Measurements from ENCODE around the gene KLK12.

DNA sequence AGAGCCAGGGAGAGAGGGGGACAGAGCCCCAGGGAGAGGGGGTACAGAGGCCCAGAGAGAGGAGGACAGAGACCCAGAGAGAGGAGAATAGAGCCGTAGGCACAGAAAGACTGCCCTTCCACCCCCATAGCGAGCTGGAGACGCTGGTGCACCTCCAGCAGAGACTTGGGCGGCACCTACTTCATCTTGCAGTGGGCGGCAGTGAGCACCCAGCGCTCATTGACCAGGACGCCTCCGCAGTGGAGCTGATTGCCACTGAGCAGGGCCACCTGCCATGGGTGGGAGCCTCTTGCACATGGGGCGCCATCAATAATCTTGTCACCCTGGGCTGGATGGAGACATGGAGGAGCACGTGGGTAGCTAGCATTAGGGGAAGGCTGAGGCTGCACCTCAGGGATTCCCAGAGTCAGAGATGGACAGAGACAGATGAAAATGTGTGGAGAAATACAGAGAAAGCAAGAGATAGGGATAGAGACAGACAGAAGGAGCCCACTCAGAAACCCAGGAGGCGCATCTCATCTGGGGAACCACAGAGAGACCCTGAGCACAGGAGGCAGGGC, 53.1 kb downstream of the KLK12 start:
- TF ChIP-seq, protein P1, sequence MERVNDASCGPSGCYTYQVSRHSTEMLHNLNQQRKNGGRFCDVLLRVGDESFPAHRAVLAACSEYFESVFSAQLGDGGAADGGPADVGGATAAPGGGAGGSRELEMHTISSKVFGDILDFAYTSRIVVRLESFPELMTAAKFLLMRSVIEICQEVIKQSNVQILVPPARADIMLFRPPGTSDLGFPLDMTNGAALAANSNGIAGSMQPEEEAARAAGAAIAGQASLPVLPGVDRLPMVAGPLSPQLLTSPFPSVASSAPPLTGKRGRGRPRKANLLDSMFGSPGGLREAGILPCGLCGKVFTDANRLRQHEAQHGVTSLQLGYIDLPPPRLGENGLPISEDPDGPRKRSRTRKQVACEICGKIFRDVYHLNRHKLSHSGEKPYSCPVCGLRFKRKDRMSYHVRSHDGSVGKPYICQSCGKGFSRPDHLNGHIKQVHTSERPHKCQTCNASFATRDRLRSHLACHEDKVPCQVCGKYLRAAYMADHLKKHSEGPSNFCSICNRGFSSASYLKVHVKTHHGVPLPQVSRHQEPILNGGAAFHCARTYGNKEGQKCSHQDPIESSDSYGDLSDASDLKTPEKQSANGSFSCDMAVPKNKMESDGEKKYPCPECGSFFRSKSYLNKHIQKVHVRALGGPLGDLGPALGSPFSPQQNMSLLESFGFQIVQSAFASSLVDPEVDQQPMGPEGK (CRISPR knock-in tag; IDR thresholded peaks at IDR 0.05; ENCODE audit: borderline replicate concordance): no peak
- TF ChIP-seq ZFP3 (CRISPR knock-in tag; IDR thresholded peaks at IDR 0.05) (no peak), ARNTL (CRISPR knock-in tag; IDR thresholded peaks at IDR 0.05; ENCODE audit: borderline replicate concordance, low read depth) (no peak), TCF4 (CRISPR knock-in tag; IDR thresholded peaks at IDR 0.05; ENCODE audit: borderline replicate concordance) (no peak), ZFP30 (CRISPR knock-in tag; IDR thresholded peaks at IDR 0.05) (no peak), GLIS3 (CRISPR knock-in tag; IDR thresholded peaks at IDR 0.05) (no peak), CSDC2 (CRISPR knock-in tag; IDR thresholded peaks at IDR 0.05) (no peak), RARB (CRISPR knock-in tag; IDR thresholded peaks at IDR 0.05) (no peak), SNAI2 (CRISPR knock-in tag; IDR thresholded peaks at IDR 0.05) (no peak), ISL1 (CRISPR knock-in tag; IDR thresholded peaks at IDR 0.05) (no peak)
- TF ChIP-seq, protein P2, sequence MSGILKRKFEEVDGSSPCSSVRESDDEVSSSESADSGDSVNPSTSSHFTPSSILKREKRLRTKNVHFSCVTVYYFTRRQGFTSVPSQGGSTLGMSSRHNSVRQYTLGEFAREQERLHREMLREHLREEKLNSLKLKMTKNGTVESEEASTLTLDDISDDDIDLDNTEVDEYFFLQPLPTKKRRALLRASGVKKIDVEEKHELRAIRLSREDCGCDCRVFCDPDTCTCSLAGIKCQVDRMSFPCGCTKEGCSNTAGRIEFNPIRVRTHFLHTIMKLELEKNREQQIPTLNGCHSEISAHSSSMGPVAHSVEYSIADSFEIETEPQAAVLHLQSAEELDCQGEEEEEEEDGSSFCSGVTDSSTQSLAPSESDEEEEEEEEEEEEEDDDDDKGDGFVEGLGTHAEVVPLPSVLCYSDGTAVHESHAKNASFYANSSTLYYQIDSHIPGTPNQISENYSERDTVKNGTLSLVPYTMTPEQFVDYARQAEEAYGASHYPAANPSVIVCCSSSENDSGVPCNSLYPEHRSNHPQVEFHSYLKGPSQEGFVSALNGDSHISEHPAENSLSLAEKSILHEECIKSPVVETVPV (CRISPR knock-in tag; IDR thresholded peaks at IDR 0.05): no peak
- TF ChIP-seq, protein P3, sequence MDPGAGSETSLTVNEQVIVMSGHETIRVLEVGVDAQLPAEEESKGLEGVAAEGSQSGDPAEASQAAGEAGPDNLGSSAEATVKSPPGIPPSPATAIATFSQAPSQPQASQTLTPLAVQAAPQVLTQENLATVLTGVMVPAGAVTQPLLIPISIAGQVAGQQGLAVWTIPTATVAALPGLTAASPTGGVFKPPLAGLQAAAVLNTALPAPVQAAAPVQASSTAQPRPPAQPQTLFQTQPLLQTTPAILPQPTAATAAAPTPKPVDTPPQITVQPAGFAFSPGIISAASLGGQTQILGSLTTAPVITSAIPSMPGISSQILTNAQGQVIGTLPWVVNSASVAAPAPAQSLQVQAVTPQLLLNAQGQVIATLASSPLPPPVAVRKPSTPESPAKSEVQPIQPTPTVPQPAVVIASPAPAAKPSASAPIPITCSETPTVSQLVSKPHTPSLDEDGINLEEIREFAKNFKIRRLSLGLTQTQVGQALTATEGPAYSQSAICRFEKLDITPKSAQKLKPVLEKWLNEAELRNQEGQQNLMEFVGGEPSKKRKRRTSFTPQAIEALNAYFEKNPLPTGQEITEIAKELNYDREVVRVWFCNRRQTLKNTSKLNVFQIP (CRISPR knock-in tag; IDR thresholded peaks at IDR 0.05; ENCODE audit: borderline replicate concordance, low read depth): no peak
